HG02759 (cell line): ENCODE data around the gene PMPCA.

Source experiments
- ATAC-seq: cut with Tn5 transposase; IDR thresholded peaks from one replicate; pipeline ENCODE4 v1.9.1; 2021; ENCODE audit warnings: mild to moderate bottlenecking, moderate library complexity; ENCODE audit not compliant: unreplicated experiment

The PMPCA gene

DNA sequence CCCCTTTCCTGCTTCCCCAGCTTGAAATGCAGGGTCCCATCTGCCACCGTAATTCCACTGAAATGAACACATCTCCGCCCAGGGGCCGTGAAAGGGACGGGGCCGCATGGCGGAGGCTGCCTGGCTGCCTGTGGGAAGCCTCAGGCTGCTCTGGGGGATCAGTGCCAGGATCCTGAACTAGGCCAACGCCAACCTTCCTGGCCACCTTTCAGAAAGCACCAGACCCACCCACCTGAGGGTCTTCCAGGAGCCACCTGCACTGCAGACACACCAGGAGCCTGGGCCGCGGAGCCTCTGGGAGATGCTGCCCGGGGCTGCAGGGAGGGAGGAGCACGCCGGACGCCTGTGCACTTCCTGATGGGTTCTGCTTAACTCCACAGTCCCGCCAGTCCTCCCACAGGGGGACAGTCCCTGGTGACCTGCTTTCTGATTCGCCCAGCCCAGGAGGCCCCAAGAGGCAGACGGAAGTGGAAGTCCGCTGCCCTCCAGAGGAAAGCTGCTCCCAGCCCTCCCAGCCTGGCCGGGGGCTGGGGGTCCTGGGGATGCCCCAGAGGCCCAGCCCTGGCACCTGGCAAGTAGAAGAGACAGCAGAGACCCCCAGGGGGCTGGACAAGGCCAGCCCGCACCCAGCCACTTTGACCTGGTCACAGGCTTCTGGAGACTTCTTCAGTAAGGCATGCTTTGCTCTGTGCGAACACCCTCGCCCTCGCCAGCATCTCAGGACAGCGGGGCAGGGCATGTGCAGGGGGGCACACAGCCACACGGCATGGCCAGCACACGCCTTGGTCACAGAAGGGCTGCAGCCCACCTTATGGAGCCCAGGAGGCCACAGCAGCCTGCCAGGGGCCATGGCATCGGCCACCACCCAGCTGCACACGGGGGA, 36.9 kb upstream of the PMPCA start, which contains the start of gene CARD9:
TSS of gene CARD9 (minus strand) at position 370 of the 883 bp plus-strand sequence. CDS start 1,591 bp downstream, outside the sequence.
- ATAC-seq, result no peak

DNA sequence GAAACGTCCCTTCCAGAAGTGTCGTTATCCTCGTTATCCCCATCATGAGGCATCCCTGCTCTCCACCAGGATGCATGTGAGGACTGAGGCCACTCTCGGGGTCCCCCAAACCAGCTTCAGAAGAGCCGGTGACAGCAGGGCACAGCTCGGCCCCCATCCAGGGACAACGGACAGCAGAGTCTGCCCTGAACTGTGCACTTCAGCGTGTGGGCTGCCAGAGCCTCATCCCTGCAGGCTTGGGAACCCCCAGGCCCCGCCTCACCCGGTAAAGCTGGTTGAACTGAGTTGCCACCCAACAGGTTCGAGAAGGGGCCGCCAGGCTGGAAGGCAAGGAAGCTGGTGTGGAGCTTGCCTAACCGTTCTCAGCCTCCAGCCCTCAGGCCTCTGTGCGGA, 36.3 kb upstream of the PMPCA start:
- ATAC-seq, result no peak

DNA sequence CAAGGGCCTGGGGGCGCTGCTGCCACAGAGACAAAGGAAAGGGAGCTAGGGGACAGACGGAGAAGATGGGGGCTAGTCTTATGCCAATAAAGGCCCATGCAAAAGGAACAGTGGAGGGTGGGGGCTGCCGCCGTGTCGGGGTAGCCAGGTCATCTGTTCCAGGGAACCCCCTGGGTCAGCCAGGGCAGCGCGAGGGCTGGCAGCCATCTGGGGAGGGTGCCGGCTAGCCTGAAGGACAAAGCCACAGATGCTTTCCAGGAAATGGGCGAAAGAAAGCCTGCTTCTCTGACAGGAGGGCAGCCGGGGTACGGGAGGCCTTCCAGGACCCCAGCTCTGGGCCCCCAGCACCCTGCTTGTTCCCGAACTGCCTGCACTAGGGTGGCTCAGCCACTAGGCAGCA, 35.4 kb upstream of the PMPCA start:
- no peak for ATAC-seq

DNA sequence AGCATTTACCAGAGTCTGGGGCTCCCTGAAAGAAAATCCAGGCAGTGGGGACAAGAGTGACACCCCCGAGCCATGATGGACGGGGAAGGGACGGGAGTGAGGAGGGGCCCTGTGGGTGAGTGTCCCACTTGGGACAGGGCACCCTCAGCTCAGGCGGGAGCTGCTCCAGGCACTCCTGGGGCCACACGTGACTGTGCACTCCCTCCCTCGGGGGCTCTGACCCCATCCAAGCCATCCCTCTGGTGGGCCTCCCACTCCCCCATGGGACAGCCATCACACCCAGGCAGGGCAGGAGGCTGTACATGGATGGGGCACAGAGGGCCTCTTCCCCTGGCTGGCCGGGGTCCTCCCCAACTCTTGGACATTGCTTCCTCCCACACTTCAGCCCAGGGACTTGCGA, 34.0 kb upstream of the PMPCA start:
- no peak for ATAC-seq

DNA sequence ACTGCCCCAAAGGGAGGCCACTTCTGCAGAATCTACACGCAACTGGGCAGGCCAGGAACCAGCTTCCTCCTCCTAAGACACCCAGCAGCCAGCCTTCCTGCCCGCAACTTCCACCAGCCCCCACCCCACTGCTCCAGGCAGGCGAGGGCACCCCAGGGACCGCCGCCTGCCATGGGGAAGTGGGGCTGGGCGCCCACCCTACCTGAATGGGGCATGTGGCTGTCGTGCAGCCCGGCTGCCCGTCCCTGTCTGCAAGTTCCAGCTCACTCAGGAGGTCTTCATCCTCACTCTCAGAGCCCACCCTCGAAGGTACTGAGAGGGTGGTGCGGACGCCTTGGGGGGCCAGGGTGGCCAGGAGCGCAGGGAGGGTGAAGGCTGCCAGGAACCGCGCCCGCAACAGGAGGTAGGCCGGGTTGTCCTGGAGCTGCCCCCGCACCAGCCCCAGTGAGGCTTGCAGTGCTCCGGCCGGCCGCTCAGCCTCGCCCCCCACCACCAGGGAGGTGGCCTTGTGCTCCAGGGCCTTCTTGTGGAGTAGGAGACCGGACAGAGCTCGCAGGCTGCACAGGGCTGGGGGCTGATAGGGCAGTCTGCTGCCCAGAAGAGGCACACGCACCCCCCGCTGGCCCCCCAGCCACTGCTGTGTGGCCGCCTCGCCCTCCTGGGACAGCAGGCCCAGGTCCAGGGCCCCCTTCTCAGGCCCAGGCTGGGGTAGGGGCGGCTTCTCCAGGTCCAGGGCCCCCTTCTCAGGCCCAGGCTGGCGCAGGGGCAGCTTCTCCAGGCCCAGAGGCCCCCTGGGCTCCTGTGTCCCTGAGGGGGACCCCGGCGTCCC, 32.9 kb upstream of the PMPCA start:
- no peak for ATAC-seq

DNA sequence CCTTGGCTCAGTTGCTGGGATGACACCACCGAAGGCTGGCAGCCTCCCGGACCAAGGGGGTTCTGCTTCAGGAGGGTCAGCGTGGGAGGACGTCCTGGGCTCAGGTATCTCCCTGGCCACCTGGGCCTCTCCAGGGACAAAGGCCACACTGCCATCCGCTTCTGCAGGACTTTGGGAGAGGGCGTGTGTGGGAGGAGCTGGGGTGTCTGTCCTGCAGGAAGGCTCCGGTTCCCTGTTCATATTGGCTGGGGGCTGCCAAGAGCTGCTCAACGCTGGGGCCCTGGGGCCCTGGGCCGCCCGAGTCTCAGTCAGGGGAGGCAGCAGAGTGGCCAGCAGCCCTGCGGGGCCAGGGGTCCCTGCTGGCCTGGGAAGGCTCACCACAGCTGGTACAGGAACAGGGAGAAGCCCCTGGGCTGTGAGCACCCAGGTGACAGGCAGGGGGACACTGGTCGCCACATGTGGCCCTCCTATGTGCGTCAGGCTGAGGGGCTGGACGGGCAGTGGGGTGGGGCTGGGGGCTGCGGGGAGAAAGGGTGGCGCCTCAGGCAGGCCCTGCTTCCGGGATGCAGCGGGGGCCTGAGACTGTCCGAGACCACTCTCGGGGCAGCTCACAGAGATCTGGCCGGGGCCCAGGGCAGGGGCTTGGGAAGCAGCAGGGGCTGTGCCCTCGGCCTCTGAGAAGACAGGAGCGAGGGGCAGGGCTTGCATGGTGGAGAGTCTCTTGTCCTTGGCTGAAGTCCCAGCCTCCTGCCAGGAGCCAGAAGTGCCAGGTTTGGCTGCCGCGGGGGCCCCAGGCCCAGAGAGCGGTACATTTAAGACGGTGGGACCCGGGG, 32.1 kb upstream of the PMPCA start:
- no peak for ATAC-seq

DNA sequence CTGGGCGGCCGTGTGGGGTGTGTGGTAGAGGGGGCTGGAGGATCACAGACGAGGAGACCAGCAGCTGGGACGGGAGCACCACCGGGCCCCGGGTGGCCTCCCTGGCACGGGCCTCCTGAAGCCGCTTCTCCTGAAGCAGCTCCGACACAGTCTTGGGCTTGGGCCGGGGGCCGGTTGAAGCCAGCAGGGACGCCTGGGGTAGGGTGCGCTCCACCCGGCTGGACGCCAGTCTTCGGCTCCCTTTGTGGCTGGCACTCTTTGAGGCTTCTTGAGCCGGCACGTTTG, 31.5 kb upstream of the PMPCA start:
- no peak for ATAC-seq

DNA sequence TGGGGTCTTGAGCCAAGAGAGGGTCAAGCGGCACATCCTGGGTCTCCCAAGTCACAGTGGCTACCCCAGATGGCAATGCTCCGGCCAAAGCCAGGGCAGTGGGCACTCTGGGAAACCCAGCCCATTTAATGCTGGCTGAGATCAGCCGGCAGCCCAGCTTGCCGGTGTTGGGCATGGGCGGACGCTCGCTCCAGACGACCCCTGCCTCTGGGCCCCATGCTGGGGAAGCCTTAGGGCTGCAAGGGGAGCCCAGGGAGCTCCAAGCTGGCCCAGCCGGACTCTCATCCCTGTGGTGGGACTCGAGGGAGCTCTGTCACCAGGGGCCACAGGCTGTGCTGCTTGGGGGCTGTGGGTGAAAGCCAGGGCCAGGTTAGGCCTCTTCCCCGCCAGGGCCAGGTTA, 31.1 kb upstream of the PMPCA start:
- ATAC-seq, result no peak

DNA sequence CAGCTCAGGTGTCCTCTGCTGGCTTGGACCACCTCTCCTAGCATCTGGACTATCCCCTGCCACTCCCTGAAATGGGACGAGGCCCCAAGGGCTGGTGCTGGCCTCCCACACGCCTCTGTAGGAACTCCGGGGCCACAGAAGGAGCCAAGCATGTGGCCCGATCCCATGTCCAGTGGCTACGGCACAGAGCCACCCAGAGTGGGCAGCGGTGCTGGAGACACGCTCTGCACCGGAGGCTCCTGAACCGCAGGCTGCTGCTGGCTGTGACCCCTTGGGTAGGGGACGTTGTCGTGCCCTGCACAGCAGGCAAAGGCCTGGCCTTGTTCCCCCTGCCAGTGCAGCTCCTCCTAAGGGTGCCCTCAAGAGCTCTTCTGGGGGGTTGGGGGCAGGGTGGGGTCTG, 30.6 kb upstream of the PMPCA start:
- no peak for ATAC-seq

DNA sequence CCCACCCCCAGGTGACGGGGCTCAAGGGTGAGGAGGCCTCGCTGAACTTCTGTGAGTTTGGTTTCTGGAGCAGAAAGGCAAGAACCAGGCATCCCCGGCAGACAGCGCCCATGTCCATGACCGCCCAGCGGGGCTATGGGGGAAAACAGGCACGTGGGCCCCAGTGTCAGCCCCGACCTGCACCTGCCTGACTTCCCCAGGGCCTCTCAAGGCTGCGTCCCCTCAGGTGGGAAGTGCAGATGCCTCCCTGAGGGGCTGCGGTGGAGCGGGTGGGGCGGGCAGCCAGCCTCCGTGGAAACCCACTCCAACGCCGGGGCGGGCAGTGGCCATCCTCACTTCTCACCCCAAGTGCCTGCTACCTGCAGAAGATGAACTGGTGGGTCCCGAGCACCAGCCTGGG, 30.1 kb upstream of the PMPCA start:
- no peak for ATAC-seq

DNA sequence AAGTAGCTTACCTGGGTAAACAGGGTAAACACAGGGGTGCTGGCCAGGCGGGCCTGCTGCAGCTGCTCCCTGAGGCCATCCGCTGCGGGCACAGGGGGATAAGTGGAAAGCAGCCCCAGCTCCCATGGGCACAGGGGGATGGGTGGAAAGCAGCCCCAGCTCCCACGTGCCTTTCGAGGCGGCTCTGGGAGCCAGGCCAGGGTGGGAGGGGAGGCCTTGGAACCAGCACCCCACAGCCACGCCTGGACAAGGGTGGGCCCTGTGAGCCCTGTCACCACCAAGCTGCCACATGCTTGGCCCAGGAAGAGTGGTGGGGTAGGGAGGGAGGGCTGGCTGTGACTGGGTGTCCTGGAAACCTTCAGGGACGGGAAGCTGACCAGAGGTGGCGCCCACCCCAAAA, 29.1 kb upstream of the PMPCA start:
- ATAC-seq, result no peak

DNA sequence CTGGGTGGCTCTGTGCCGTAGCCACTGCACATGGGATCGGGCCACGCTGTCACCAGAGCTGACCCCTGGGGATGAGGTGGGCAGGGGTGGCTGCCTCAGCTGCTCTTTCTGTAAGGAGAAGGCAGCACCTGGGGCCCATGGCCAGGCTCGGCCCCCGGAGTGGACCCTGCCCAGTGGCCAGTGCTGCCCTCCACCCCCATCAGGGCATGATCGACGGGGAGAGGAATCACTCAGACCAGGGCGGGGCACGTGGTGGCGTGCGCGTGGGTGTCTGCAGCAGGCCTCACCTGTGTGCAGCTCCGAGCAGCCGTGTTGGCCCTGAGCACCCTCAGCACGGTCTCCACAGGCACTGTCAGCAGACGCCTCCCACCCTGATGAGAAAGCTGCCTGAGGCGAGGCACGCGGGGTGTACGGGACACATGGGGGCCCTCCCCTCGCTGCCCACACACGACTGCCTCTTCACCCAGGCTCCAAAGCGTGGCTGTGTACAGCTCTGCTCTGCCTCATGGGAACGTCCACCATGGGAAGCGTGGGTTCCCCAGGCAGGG, 28.4 kb upstream of the PMPCA start:
- ATAC-seq, result no peak

DNA sequence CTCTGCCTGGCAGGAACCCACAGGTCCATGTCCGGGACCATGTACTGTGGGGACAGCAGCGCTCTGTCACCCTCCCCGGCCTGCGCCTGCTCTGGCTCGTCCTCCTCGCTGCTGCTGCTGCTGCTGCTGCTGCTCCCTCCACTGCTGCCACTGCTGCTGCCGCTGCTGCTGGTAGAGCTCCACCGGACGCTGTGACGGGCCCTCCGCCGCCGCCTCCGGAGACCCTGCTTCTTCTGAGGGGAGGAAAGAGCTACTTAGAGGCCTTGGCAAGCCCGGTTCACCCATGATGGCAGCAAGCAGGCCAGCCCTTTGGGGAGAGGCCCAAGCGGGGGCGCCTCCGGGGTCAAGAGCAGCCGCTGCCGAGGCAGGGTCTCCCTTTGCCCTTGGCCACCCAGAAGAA, 27.0 kb upstream of the PMPCA start:
- ATAC-seq, result no peak

DNA sequence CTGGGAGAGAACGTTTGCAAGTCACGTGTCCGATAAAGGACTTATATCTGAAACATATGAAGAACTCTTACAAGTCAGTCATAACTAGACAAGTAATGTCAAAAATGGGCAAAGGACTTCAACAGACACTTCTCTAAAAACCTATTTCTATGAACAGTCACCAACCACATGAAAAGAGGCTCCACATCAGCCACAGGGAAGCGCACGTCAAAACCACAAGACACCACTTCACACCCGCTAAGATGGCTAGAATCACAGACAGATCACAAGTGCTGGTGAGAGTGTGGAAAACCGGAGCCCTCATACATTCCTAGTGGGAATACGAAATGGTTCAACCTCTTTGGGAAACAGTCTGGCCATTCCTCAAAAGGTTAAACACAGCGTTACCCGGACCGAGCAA, 25.4 kb upstream of the PMPCA start:
- ATAC-seq, result no peak

DNA sequence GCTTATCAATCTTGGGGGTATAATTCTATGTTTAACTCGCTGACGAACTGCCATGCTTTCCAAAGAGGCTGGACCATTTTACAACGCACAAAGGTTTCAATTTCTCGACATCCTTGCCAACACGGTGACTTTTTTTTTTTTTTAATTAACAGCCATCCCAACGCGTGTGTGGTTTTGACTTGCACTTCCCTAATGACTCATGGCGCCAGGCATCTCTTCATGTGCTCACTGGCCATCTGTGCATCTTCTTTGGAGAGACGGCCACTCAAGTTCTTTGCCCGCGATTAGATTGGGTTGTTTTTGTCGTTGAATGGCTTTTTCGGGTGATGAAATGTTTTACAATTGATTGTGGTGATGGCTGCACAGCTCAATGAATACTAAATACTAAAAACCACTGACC, 24.4 kb upstream of the PMPCA start:
- no peak for ATAC-seq

DNA sequence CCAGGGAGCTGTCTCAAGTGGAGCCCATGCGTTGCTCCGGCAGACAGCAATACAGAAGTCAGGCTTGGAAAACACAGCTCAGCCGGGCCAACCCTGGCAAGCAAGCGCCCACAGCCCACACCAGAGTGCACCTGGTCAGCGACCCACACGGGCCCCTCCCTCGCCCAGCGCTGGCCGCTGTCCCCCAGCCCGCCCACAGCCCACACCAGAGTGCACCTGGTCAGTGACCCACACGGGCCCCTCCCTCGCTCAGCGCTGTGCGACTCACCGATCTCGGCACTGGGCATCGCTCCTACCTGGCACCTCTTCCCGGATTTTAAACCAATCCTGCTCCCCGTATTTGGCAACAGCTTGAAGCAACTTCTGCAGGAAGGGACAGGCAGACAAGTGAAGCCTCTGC, 23.2 kb upstream of the PMPCA start:
- ATAC-seq, result no peak

DNA sequence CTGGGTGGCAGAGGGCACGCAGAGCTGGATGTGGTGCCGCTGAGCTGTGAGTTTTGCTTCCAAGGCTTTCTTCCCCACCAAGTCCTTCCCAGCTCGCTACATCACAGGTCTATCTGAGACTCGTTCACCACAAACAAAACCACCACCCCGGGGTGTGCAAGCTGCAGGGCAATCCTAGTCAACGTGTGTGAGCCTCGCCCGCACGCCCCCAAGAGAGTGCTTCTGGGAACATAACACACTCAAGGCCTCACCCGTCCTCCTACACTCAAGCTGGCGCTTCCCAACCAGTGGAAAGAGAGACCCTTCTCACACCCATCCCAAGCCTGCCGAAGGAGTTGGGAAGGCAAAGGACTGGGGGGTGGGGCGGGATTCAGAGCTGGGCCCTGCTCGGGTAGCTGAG, 21.1 kb upstream of the PMPCA start:
- ATAC-seq, result no peak

DNA sequence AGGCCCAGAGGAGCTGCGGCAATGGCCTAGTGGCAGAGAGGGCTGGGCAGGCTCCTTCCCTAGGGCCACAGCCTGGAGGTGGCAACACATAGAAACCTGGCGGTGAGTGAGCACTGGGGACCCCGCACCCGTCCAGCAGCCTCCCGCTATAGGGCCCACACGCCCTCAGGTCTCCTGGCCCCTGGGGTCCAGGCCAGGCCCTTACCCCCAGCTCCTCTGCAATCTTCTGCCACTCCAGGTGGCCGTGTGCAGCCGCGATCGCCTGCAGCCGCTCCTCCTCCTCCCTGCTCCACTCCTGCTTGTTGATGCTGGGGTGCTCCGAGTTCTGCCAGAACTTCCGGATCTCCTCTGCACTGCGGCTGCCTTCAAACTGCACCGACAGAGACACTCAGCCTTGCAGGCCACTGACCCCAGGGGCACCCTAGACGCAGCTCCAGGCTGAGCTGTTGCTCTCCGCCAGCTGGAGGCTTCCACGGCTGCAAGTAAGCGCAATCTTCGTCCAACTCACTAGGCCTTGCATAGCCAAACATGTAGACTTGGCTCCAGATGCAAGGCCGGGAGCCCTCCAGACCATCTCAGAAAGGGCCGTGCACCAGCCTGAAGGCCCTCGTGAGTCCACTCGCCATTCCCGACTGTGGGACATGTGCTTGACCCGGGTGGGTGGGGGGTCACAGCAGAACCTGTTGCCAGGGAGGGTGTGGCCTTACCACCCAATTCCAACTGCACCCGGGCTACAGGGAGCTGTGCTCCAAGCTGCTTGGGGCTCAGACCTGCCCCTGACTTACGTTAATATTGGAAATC, 18.5 kb upstream of the PMPCA start:
- ATAC-seq, result no peak

DNA sequence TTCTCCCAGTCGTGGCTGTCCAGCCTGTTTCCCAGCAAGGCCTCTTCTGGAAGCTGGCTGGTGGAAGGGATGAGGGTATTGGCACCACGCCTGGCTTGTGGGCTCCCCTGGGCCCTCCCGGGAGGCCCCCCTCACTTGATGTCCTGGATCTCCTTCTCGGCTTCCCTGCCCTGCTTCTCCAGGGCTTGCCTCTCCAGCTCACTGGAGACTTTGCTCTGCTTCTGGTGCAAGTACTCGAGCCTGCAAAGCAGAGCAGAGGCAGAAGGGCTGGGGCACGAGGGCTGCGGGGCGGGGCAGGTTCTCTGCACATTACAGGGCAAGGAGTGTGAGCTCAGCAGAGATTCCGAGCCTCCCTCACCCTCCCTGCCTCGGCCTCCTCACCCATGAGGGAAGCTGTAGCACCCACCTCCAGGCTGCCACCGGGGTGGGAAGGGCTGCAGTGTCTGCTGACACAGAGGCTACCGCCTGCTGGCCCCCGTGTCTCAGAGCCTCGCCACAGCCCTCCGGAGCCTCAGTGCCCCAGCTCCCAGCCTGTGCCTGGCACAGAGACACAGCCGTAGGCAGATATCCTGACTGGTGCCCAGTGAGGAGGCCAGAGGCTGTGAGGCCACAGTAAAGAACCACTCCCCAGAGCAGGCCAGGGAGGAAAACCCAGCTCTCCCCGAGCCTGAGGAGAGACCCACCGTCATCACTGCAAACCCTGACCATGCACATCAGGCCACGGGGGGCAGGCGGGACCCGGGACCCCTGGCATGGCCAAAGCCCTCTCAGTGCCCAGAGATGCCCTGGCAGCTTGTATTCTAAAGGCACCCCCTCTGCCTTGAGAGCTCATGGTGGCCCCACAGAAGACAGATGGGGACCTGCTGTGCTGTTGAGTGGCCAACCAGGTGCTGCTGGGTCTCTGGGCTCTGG, 17.7 kb upstream of the PMPCA start:
- ATAC-seq, result no peak
